ENCODE measurements around the gene RPH3AL.

DNA sequence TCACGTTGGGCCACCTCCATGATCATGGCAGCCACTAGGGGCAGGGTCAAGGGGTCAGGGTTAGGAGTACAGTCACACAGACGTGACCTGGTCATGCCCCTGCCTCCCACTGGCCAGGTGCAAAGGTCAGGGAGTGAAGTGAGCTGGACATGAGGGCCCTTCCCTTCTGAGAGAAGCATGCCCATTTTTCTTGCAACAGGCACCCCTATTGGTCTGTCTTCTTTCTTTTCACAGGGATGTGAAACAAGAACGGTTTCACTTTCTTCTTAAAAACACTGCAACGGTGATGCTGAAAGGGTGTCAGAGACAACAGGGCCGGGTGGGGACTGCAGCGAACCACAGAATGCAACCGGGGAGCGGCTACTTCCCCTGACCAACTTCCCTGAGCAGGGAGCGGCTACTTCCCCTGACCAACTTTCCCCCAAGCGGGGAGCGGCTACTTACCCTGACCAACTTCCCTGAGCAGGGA is 119.1 kb downstream of the RPH3AL start:
- TF ChIP-seq EP300 (IDR thresholded peaks at IDR 0.05; ENCODE audit: borderline replicate concordance) (no peak), NFIC (IDR thresholded peaks at IDR 0.05) (no peak), RAD21 (IDR thresholded peaks at IDR 0.05; ENCODE audit: low read depth) (no peak), CREB1 (IDR thresholded peaks at IDR 0.05; ENCODE audit: low read depth) (no peak), TCF12 (IDR thresholded peaks at IDR 0.05; ENCODE audit: low read depth) (no peak), EGR1 (IDR thresholded peaks at IDR 0.05) (no peak)
- TF ChIP-seq, protein P1, sequence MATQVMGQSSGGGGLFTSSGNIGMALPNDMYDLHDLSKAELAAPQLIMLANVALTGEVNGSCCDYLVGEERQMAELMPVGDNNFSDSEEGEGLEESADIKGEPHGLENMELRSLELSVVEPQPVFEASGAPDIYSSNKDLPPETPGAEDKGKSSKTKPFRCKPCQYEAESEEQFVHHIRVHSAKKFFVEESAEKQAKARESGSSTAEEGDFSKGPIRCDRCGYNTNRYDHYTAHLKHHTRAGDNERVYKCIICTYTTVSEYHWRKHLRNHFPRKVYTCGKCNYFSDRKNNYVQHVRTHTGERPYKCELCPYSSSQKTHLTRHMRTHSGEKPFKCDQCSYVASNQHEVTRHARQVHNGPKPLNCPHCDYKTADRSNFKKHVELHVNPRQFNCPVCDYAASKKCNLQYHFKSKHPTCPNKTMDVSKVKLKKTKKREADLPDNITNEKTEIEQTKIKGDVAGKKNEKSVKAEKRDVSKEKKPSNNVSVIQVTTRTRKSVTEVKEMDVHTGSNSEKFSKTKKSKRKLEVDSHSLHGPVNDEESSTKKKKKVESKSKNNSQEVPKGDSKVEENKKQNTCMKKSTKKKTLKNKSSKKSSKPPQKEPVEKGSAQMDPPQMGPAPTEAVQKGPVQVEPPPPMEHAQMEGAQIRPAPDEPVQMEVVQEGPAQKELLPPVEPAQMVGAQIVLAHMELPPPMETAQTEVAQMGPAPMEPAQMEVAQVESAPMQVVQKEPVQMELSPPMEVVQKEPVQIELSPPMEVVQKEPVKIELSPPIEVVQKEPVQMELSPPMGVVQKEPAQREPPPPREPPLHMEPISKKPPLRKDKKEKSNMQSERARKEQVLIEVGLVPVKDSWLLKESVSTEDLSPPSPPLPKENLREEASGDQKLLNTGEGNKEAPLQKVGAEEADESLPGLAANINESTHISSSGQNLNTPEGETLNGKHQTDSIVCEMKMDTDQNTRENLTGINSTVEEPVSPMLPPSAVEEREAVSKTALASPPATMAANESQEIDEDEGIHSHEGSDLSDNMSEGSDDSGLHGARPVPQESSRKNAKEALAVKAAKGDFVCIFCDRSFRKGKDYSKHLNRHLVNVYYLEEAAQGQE (IDR thresholded peaks at IDR 0.05; ENCODE audit: low read depth) = no peak

Data from Ishikawa (cell line).